HL-60 (cell line): ENCODE data around the gene THSD1.
"Not testable (repeated sequence)": the region's sequence is repeated elsewhere in the genome, so short reads cannot be mapped to it uniquely, and the experiment has no call there.

Experiments
- CTCF ChIP-seq: IDR thresholded peaks from one replicate; pipeline ENCODE4 v1.5.1; 2011; ENCODE audit warnings: low read length, control low read depth, inconsistent platforms; ENCODE audit not compliant: insufficient read depth
- GABPA ChIP-seq: IDR thresholded peaks from 2 replicates; pipeline ENCODE4 v1.6.1; 2012; ENCODE audit warnings: low read depth
- POLR2AphosphoS5 ChIP-seq: IDR thresholded peaks from 2 replicates; pipeline ENCODE4 v1.6.1; 2012; ENCODE audit warnings: low read depth

GRCh38 chr13:52408071-52408658, 2.2 kb upstream of the THSD1 start:
- not testable (repeated sequence) for TF ChIP-seq CTCF, GABPA, POLR2AphosphoS5
